DMS153 treated with DMSO at 0.1 percent for 48 hours (cell line): ENCODE measurements around the gene MKLN1.
"Not testable (repeated sequence)": the region's sequence is repeated elsewhere in the genome, so short reads cannot be mapped to it uniquely, and the experiment has no call there.

Source experiments
- DNase-seq: peaks from one replicate; lab custom pipeline; 2025; ENCODE audit not compliant: unreplicated experiment; lab: John Stamatoyannopoulos, UW

The MKLN1 gene

DNA sequence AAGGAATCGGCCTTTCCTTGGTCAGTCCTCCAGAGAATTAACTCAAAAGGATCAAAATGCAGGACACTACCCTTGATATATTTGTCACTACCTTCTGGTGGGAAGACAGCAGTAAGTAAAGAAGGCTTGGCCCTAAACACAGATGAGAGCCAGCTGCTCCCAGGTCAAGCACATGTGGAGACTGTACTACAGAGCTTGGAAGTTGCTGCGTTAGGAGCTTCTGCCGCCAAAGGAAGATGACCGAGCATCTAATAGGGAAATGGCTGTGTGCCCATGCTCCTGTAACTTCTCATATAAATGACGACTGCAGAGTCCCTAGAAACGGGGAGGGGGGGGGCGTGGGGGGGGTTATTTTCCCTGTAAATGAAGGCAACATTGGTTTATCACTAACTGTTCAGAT, 169.8 kb downstream of the MKLN1 start:
- DNase-seq = no peak

DNA sequence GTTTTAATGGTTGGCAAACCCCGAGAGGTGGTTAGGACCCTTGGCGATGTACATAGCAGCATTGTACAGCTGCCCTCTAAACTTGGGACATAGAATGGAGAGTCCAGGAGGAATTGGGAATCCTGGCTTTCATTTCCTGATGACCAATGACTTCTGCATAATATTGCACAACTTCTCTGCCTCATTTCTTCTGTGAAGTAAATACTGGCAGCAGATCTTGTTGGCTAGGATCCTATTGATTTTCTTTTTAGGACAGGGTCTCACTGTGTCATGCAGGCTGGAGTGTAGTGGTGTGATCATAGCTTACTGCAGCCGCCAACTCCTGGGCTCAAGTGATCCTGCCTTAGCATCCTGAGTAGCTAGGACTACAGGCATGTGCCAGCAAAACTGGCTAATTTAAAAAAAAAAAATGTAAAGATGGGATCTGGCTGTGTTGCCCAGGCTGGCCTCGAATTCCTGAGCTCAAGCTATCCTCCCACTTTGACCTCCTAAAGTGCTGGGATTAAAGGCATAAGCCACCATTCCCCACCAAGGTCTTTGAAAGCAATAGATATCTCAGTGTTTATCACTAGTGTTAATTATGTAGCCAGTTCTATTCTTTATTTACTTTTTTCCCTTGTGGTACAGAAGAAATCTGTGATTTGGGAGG, 170.7 kb downstream of the MKLN1 start:
- no peak for DNase-seq

DNA sequence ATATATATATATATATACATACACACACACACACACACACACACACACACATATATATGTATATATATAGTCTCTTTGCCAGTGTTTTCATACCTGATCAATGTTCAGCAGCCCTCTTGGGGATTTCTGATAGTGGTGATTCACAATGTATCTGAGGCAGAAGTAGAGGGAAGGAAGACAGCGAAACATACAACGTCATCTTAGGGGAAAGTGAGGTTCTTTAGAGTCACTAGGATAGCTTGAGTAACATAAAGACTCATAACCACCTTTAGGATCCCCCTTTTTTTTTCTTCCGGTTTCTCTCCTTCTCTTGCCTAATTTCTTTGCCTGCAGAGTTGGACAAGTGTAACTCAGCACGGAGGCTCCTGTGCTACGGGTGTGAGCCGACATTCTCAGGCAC, 172.1 kb downstream of the MKLN1 start:
- DNase-seq = no peak

DNA sequence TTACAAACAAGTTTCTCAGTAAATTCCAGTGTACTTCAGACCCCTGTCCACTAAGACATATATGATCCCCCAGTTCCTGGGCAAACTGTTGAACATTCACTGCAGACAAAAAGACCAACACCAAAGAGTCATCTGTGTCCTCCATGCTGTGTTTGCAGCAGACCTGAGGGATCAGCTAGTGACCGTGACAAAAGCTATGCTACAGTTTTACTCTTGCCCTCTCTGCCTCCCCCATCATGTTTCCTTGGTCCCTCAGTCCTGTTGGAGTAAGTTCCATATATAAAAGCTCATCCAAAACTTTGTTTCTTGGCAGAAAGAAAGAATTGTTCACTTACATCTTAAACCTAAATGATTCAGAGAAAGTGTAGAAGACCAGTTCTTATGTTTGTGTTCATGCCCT, 172.7 kb downstream of the MKLN1 start:
- no peak for DNase-seq

DNA sequence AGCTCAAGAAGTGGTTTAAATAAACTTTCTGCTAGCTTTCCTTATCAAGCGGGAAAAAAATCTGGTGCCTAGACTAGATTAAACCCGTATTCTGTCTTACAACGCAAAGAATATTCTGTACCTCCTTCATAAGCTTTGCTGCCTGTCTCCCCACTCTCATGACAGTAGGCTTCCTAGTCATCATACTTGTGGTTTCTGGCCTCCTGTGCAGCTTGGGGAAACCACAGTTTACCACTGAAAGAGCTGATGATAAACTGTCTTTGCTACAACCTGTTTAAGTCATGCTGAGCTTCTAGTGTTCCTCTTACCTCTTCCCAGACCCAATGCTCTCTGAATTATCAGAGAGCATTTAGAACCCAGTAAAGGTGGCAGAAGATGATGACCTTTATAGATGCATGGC, 173.7 kb downstream of the MKLN1 start:
- no peak for DNase-seq

DNA sequence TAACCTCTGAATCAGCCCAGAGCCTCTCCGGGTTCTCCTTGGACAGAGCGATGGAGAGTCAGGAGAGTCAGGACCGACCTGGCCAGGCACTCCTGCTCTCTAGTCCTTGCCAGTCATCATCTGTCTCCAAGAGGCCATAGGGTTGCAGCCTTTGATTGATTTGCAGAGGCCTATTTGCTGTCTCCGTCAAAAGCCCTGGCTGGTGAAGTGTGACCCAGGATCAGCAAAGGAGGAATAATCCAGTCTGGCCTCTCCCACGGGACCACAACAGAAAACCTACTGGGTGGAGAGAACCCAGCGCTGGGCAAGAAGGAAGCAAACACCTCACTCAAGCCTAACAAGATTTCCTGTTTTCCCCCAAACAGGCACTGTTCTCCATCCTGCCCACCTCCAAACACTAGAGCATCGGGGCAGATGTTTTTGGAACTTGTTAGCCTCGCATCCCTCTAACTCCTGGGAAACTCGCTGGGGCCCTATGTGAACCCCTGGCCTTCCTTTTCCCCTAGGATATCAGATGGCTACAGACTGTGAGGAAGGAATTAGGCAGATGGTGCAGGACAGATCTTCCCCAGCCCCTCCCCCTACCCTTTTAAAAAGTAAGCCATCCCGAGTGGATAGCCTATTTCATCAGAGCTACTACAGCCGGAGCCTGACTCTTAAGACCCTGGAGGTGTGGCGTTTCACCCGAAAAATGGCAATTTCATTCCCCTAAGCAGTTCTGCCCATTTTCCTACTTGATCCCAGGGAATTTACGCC, 174.4 kb downstream of the MKLN1 start:
- DNase-seq = no peak

DNA sequence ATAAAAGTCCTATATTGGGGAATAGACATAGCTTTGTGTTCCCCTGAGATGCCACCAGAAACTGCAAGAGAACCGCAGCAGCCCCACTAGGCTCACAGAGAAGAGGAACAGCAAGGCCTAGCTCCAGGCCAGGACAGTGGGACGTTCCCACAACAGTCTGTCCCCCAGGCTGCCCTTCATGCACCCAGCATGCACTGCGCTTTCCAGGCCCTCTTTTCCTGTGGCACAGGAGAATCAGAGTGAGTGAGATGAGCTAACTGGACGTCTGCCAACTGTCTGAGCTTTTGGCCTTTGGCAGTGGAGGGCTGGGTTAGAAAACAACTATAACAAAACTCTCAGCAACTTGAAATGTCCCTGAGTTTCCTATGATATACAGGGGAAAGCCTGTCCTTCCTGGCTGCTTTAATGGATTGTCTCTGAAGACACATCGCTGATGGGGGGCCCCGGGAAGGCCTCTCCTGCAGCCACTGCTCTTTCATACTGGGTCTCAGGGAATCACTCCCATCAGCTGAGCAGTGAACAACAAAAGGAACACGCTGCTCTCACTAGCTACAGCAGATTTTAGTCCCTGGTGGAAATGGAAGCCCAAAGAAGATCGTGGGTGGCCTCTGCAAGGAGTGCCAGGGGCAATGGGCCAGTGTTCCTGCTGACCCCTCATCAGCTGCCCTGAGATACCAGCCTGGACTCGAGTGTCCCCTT, 175.3 kb downstream of the MKLN1 start:
- DNase-seq = no peak

DNA sequence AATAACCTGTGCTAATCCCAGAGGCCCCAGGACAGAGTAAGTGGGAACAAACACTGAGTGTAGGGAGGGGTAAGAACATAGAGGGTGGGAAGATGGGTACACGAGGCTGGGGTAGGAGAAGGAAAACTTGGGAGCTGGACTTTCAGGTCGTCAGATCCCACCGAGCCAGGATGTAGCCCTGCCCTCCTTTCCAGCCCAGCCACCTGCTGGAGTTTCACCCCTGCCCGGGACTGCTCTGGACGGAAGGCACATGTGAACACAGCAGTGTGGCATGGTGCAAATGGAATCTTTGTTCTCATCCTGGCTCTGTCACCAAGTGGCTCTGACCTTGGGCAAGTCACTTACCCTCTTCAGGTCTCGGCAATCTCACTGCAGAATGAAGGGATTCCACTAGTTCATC, 176.0 kb downstream of the MKLN1 start:
- DNase-seq = no peak

DNA sequence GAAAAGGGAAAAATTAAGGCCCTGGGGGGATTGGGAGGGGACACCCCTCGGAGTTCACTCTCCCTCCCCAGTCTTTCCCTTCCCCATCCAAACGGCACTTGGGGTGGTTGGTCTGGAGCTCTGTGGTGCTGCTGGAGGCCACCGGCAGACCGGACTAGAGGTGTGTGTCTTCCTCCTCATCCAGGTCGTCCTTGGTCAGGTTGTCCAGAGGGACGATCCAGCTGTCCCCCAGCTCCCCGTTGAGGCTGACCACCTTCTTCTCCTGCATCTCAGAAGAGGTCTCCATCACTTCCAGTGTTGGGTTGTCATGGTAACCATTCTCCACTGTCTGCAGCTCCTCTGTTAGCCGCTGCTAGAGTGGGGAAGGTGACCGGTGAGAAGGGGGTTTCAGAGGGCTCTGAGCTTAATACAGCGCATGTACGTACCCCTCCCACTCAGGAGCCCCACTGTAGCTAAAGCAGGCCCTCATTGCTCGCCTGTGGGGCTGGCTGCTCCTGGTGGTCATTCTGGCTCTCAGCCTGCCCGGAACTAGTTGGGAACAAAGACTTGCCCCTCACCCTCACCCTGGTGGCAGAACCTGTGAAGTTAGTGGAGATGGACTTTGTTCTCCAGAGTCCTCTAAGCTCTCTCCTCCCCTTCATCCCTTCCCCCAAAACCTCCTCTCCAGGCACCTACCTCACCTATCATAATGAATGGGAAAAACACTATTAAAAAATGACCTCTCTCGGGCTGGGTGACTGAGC, 176.7 kb downstream of the MKLN1 start:
- no peak for DNase-seq

DNA sequence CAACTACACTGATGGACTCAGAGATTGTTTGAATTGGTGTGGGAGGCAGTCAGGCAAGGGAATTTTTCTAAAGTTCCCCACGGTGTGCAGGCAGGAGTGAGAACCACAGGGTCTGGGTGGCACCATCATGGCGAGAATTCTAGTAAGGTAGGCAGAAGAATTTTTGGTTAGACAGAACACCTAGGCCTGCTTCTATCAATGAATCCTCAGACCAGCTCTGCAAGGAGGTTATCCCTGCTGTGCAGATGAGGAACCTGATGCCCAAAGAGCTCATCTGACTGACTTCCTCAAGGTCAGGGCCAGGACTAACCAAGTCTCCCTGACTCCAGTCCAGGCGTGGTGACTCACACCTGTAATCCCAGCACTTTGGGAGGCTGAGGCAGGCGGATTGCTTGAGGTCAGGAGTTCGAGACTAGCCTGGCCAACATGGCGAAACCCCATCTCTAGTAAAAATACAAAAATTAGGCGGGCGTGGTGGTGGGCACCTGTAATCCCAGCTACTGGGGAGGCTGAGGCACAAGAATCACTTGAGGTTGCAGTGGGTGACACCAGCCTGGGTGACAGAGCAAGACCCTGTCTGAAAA, 177.5 kb downstream of the MKLN1 start:
- DNase-seq = not testable (repeated sequence)

DNA sequence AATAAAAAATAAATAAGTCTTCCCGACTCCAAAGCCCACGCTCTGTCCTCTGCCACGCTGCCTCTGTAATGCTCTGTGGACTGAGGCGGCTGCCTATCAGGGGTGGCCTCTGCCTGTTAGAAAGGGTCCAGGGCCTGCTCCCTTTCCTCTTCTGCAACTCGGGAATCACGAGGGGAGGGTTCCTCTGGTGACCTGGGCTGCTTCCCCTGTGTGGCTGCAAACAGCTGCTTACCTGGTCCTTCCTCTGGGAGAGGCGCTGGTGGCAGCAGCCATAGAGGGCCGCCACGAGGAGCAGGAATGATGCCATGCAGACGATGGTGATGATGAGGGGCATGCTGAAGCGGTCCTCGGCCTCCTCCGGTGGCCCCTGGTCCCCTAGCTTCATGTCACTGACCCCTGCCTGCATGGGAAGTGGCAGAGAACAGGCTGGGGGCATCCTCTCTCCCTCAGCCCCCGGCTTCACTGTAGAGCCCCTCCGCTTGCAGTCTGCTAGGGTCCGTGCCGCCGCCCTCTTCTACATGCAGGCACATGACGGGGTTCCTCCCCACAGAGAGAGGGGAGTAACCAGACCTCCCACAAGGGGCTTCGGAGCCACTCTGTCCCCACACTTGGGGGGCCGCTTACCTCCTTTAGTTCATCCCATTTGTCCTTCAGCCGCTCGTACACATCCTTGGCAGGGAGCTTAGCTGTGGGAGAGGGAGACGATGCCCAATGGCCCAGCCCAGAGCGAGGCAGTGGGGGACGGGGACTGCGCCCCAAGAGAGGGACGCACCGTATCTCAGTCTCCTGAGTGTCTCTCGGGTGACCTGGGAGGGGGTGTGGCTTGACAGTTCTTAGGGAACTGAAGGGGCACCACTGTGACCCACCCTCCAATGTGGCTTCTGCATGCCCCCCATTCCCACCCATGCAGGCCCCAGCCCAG, 178.2 kb downstream of the MKLN1 start:
- no peak for DNase-seq

DNA sequence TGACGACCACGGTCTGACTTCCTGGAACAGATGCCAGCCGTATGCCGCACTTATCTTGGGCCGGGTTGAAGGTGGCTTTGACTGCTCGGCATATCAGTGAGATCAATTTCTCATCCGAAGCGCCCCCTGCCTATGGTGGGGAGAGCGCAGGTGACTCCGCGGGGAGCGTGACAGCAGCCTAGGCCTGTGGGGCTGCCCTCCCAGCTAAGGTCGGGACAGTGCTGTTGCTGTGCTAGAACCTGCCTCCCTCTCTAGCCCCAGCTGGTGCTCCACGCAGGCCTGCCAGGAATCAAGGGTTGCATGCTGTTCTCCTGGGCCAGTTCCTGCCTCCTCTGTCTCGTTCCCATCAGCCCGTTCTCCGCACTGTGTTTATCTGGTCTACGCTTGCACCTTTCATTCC, 178.9 kb downstream of the MKLN1 start:
- no peak for DNase-seq

DNA sequence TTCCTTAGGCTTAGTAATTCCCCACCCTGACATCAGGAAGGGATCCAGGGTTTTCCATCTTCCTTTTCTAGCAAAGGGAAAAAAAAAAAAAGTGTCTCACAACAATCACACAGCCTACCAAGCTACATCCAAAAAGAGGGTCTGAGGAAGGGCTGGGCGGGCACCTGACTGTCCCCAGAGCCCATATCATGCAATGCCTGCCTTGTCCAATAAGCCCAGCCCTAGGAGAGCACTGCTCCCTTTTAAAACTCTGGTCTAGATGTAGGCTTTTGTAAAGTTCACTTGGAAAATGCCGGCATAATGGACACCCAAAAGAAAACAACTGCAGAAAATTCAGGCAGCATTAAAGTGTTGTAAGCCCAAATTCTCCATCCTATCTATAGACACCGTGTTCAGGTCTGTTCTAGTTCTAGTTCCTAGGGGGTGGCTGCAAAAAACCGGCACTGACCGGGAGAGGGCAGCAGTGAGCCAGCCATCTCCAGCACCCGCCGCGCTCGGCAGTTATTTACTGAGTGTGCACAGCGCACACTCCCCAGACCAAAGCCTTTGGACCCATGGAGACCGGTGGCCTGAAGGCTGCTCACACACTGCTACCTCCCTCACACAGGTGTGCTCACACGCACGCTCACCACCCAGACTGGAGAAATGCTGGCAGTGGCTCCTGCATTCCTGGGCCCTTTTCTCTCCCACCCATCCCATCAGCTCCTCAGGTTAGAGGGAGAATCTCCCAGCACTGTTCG, 180.1 kb downstream of the MKLN1 start:
- peak; percentile 40 for DNase-seq

DNA sequence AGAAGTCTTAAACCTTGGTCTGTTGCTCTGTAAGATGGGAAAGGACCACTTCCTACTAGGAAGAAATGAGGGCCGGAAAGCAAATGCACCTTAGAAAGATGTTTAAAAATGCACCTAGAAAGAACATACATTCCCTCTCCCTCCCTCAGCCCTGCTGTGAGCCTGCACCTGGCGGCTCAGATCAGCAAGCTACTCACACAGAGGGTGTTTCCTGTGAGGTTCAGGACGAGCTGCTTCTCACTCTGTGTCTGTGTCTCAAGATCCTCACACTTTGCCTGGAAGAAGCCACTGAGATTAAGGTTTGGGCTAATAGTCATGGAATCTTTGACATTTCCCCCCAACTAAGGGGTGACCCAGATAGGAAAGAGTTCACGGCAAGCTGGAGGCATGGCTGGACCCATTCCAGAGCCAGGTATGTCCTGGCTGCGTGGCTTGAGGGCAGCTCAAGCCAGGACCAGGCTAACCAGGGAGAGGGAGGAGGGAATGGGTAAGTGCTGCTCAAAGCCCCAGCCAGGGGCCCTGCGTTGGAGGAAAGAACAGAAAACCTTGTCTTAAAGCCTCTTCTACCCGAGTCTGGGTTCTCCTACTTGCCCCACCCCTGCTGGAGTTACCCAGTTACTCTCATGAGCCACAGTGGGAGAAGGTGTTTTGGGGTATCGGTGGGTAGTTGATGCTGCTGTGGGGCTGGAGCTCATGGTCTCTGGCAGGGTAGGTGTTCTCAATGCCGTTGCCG, 181.2 kb downstream of the MKLN1 start:
- no peak for DNase-seq

DNA sequence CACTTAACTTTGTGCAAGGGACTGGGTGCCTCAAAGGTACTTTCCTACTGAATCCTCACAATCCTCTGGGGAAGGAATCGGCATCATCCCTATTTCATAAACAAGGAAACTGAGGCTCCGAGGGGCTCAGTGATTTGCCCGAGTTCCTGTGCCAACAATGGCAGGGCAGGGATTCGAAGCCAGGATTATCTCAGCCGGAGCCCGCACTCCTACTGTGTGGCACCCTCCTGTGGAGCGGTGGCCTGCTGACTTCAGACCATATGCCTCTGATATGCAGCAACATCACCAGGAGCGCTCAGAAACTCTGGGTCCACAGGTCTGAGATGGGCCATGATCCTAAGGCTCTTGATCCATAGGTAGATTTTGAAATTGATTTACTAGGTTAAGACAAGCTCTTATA, 182.1 kb downstream of the MKLN1 start:
- no peak for DNase-seq

DNA sequence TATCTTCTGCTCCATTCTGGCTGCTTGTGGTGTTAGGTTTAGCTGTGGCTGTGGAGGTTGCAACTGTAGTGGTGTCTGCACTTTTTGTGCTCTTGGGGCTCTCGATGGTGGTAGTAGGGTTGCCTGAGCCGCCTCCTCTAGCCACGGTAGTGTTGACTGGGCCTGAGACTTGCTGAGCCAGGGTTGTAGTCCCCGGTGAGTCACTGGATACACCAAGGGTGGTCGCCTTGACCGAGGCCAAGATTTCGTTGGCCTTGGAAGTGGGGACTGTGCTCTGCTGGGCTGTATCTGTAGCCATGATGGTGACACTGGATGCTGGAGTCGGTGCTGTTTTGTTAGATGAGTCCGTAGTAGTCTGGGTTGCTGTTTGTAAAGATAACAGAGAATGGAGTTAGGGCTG, 183.4 kb downstream of the MKLN1 start:
- no peak for DNase-seq

DNA sequence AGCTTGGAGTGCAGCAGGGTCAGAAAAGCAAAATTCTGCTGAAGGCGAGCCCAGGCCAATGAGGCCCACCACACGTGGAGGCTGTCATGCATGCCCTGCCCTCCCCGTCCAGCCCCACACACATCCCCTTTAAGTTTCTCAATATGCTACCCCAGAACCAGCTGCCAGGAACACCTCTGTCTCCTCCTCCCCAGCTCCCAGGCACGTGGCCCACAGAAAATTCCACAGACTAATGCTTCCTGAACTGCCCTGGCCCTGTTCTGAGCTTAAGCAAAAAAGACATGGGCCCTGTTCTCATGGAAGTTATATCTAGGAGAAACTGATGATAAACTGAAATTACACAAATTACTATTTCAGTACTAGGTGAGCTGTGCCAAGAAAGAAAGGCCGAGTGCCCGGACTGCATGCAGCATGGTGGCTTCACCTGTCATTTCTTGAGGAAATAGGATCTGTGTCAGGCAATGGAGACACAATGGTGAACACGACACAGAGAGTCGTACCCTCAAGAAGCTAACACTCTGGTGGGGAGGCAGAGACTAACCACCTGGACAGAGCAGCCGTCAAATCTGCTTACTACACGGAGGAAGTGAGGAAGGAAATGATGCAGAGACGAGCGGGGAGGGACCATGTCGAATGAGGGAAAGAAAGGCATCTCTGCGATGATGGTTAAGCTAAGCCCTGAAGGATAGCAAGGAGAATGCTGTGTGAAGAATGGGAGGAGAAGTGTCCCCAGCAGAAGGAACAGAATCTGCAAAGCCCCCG, 184.3 kb downstream of the MKLN1 start:
- no peak for DNase-seq
